GM19463 (cell line): Measurements from ENCODE around the gene SIAH3.

Experiments
- ATAC-seq: cut with Tn5 transposase; IDR thresholded peaks from one replicate; pipeline ENCODE4 v1.9.1; 2021; ENCODE audit warnings: mild to moderate bottlenecking, moderate library complexity; ENCODE audit not compliant: unreplicated experiment

The SIAH3 gene

DNA sequence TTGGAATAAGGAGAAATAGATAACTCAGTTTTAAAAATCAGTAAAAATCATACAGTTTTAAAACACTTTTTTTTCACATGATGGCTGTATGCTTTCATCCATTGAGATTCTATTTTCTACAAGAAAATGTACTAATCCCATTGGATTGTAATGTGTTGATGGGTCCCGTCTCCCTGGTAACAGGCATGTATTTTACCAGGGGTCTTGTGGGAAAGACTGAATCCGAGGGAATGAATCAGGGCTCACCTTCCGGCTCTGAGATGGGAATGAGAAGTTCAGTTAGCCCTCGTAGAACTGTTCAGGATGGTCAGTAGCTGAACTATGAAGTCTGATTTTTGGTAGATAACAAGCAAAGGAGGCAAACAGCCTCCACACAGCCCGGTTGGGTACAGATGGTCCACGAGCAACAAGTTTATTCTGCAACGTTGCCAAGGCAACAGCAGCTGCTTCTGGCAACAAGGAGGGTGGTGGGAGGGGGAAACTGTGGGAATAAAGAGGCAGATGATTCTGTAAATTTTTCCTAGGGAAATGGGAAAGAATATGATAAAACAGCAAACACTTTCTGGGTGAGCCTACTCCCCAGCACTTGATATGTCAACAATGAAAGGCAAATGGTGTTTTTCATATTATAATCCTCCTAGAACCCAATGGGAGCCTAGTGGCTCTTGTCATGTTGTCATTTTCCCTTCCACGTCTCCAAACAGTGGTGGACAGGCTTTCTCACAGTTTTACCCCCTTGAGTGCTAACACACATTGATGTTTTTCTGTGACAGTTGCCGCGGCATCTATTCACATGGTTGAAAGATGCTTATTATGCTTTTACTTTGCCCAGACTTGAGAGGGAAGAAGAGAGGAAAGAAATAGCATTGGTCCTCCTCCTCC lies 12.4 kb upstream of the SIAH3 start:
- ATAC-seq, result no peak

DNA sequence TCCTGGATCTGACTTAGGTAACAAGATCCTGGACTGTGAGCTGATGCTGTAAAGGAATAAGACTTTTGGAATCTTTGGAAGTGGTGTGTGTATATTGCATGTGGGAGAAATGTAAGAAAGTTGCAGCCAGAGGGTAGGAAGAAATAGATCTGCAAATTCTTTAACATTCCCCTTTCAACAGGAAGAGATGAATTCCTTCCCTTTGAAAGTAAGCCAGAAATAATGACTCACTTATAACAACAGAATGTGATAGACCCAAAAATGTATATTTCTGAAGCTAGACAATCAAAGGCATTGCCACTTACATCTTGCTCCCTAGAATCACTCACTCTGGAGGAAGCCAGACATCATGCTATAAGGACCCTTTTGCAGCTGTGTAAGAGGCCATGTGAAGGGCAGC lies 9.8 kb upstream of the SIAH3 start:
- ATAC-seq, result no peak

DNA sequence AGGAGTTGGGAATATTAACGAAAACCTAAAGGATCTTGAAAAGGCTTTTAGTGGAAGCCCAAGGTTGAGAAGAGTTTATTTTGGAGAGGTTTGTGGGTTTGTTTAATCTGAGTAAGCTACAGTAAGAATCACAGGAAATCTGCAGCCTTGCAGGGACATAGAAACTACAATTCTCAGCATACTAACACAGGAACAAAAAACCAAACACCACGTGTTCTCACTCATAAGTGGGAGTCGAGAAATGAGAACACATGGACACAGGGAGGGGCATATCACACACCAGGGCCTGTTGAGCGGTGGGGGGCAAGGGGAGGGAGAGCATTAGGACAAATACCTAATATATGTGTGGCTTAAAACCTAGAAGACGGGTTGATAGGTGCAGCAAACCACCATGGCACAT lies 8.7 kb upstream of the SIAH3 start:
- ATAC-seq, result no peak

DNA sequence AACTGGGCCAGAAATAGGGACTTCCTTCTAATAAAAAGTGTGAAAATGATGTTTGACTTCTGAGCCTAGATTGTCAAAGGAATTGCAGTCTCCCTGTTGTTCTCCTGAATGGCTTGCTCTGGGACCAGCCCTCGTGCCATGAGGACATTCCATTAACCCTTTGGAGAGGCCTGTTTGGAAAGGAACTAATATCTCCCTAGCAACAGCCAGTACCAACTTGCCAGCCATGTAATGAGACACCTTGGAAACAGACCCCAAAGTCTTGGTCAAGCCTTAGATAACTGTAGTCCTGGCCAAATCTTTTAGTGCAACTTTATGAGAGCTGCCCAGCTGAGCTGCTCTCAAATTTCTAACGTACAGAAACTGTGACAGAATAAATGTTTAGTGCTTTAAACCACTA lies 8.2 kb upstream of the SIAH3 start:
- ATAC-seq, result no peak

DNA sequence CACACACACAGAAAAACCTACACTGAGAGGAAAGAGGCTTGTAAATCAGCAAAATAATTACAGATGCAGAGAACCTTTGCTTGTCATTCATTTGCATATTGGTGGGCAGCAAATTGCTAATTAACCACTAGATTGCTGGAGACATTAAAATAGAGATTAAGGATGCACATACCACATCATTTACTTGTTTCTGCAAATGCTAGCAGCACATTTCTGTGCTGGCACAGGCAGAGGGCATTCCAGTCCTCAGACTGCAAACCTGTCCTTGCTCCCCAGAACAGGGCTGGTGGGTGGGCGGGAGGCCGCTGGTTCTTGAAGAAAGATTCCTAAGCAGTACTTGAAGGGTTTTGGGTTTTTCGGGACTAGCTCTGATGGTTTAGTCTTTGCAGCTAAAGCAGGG lies 941 bp upstream of the SIAH3 start:
- no peak for ATAC-seq

DNA sequence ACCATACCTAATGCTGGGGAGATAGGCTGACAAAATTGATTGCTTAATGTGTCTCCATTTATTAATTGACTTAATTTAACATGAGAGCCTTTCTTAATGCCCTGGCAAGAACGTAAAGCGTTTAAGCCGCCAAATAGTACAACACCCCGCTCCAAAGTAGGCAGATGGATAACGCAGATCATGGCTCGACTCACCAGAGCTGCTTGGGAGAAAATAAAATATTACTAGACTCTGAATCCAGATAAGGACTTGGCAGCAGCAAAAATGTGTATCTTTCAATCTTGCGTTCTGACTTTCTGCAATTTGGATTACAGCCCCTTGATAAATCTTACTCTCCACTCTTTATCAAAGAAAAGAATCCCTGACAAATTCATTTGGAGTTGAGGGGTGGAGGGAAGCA lies 403 bp upstream of the SIAH3 start:
- ATAC-seq, result no peak

DNA sequence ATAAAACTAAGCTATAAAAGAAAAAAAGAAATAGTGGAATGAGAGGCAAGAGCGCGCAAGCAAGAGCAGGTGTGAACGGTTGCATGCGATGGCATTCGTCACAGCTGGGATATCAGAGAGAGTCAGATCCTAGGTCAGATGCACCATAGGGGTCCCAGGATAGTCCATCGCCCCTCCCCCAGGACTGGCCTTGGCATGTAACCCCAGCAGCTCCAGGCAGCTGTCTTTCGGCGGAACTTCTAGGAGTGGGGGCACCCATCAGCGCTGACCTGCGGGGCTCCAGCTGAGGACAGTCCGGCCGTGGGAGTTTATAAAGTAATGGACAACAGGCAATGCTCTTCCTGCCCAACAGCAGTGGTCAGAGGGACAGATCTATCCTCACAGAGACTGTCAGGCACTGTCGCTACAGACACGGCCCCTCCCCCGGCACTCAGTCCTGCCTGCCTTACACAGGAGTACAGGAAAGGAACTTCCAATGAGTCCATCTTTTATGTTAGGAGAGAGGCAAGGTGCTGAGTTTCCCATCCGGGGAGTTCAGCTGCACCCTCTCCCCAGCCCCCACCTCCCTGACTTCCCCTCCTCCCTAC lies 1.4 kb downstream of the SIAH3 start:
- no peak for ATAC-seq

DNA sequence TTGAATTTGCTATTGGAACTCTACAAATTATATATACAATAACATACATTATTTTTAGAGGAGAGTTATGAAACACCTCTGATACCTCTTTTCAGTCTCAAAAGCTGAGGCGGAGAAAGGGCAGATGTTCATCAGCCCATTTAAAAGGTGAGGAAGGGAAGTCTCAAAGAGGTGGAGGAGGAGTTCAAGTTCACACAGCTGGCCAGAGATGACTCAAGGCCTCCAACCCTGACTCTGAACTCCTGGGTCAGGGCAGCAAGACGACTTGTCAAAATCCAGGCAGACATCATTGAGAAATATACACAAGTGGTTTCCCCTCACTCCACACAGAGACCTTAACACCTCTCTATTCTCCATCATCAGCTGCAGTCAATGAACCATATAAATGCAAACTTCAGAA lies 2.1 kb downstream of the SIAH3 start:
- no peak for ATAC-seq

DNA sequence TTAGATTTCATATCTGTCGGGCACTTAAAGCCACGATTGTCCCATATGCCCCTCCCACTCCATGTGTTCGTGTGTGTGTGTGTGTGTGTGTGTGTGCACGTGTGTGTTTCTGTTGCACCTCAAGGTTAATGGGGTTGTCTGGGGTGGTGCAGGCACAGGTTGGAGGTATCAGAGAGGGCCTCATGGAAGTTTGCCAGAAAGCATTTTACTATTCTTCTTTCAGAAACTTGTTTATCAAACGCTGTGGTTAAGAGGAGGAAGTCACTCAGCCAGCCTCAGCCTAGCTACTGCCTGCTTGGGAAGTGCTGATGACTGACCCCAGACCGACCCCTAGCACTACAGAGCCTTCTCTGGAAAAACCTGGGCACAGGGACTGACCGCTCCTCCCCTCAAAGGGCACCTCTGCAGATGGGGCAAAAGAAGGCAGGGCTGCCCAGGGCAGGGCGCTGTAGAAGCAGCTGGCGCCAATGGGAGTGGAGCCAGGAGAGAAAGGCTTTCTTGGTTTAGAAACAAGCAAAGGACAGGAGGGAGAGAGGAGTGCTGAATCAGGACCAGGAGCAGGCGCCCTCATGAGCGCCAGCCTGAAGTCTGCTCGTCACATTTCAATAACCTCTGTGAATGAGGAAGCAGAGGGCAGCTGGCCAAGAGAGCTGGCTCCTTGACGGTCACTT lies 3.9 kb downstream of the SIAH3 start:
- no peak for ATAC-seq

DNA sequence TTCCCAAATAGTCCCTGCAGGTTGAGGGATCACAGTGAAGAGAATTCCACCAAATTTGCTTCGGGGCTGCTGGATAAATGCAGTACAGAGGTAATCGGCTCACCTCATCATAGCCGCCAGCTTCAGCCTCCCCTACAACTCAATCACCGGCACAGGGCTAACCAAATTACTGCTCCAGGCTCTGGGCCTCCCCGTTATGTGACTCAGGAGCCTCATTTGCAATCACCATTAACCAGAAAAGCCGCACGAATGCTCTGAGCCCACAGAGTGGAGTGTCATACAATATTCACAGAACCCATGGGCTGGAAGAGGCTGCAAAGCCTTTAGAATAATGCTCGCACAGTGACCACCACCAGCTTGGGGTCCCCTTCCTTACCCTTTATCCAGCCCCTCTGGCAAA lies 4.9 kb downstream of the SIAH3 start:
- ATAC-seq, result no peak

DNA sequence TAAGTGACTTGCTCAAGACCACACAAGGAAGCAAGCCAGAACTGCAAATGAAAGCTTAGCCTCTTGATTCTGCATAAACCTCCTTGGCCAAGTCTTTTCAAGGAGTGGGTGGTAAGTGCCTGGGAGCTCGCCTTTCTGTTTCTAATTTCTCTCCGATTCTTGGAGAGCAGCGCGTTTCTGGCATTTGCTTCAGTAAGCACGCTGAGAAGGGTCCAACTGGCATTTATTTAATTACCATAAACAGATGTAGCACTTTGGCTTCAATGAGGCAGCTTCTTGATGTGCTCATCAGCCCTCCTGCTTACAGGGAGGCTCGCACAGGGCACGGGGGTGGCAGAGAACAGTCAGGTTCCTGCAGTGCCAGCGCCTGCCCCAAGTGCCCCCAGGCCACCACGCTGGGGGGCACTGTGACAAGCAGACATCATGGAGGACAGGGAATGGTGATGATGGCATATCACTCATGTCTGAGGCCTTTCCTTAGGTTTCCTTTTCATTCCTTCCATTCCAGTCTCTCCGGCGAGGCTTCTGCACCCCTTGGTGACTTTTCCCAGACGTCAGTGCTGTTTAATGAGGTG lies 13.3 kb downstream of the SIAH3 start:
- ATAC-seq, result no peak

DNA sequence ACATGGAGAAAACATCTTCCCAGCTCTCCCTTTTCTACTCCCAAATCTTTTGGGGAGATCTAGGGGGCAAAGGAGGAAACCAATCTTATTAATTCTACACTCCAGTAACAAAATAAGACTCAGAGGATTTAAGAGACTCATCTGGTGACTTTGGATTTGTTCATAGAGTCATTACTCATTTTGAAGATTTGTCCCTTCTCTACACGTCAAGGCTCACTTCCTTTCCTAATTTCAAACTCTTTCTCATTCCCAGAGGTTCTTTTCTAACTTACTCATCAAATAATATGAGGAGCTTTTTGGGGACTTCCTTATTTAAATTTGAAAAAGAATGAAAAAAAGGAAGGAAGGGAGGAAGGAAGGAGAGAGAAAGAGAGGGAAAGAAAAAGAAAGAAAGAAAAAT lies 14.4 kb downstream of the SIAH3 start:
- no peak for ATAC-seq

DNA sequence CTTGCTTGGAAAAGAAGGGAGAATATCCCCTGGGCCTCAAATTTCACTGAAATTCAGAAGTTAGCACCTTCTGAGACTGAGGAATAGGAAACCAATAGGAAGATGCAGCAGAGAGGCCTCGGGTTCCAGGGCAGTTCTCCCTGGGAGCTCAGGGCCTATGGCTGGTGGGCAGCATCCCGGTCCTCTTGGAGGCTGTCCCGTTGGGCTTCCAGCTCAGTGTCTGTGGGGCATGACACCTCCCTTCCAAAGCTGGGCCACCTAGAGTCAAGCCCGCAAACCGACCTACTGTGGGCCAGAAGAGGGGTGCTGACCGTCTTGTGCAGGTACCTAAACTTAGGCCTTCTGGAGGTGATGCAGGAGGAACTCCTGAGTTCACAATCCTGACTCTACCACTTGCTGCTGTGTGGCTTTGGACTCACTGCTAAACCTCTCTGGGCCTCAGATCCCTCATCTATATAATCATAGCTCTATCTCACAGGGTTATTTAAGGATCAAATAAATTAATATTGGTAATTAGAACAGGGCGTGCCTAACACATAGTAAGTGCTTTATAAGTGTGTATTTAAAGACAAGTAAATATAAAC lies 17.1 kb downstream of the SIAH3 start:
- ATAC-seq, result no peak

DNA sequence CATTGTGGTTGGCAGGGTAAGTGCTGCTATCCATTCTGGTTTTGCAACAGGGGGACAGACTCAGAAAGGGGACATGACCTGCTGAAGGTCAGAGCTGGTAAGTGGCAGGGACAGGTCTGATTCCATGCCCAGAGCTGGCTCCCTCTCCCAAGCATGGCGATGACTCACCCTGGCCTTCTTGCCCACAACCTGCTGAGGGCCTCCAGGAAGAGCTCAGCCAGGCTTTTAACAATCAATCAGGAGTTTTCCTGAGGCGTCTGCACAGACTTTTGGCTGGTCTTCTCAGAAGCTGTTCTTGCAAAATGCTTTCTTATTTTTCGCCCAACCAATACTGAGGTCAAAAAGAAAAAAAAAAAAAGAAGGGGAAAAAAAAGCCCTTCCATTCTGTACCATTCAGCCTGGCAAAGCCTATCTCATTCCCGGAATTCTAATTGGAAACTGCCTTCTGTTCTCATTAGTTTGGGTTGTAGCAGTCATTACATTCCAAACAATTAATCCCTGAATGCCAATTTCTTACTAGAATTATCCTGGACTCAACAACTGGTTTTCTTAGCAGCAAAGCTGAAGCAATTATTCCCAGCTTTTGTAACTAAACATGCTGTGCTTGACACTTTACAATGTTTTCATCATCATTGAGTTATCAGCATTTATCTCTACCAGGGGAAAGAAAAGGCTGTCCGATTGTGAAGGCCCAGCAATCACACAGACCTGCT lies 17.7 kb downstream of the SIAH3 start:
- ATAC-seq, result no peak

DNA sequence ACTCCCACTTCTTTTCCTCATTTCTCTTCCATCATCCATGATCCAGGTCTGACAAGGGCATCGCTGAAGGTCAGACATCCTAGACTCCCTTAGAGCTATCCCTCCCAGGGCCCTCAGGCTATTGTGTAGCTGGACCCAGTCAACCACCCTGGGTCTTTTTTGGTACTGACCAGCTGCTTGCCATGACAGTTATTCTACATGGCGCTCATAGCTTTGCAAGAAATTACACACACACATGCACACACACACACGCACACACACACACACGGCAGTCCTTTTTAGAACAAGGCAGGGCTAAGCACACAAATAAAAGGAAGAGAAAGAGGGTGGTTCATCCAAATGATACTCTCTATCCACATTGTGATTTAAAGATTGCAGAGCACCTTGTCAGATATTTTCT lies 18.3 kb downstream of the SIAH3 start:
- no peak for ATAC-seq

DNA sequence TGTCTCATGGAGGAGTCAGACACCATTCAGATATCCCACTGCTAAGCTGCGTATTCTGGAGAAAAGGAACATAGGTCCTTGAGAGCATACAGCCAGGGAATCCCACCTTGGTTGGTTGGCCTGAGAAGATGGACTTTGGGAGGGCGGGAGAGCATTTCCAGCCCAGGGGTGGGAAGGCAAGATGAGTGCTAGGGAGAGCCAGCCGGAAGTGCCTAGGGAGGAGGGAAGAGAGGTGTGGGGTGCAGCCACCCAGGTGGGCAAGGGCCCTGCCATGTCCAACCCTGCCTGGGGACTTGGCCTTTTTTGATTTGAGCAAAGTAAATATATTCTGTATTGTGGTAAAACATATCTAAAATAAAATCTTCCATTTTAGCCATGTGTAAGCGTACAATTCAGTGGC lies 19.7 kb downstream of the SIAH3 start:
- ATAC-seq, result no peak

DNA sequence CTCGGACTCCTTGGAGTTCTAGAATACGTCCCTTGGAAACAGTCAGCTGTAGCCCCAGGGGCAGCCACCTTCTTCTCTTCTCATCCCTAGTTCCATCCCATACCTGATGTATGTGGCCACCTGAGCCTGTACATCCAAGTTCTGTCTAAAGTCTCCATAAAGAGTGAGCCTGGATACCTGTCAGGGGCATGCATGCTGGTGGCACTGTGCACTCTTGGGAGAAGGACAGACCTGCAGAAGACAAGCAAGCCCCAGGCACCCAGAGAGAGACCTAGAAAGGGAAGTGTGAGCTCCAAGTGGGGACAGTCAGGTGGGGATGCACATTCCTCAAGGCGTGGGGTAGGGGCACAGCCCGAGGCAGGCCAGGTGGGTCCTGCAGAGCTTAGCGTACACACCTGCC lies 21.4 kb downstream of the SIAH3 start:
- ATAC-seq, result no peak

DNA sequence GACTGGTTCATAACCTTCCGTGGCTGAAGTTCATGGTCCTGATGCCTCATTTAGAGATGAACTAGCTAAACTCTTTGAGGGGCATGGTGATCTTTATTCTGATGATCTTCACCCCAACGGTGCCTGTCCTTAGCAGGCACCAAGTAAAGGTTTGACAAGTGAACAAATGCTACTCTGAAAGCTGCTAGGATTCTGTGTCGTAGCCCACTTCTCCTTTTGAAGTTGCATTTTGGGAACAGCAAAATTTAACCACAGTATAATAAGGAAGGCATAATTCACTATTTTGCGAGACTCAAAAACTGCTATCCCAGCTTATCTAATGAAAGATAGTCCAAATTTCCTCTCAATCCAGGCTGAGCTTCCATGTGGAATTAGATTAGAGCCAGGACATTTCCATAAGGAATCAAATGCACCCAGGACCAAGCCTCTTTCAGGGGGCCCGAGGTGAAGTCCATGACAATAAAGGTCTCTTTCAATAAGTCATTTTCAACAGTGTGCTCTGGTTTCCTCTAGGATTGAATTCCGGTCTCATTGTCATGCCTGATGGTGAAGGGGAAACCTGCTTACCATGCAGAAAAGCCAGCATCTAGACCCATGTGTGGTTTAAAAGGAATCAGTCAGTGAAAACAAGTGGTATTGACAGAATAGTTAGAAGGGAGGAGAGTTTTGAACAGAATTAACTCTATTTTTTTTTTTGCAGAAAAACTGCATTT lies 23.1 kb downstream of the SIAH3 start:
- ATAC-seq, result no peak

DNA sequence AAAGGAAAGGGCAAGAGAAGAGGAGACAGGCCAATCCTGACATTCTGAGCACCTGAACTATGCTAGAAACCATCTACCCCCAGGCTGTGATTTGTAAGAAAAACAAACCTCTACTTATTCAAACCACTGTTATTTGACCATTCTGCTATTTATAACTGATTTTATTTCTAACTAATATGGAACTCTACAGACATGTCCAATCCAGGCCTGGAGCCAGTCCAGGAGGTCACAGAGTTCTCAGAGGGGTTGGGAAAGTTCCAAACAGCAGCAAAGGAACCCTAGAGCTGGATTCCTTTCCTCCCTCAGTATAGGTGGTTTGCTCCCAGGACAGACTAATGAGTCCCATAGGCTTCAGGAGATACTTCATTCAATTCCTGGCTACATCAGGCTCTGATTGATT lies 24.2 kb downstream of the SIAH3 start:
- ATAC-seq, result no peak

DNA sequence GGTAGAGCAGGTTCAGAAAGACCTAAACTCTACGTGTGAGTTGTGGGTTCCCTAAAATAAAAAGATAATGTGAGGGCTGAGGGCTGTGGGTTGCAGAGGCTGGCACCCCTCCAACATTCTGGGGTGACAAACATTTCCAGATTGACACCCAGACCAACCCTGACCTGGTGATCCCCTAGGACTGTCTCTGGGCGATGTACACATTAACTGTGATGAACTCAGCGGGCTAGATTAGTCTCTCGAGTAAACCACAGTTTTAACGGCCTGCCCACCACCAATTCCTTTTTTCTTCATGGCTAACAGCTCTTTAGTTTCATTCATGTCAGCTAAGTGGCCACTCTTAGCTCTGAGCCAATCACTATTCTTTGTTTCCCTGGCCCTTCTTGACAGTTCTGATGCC lies 24.8 kb downstream of the SIAH3 start:
- peak; percentile 89 for ATAC-seq

DNA sequence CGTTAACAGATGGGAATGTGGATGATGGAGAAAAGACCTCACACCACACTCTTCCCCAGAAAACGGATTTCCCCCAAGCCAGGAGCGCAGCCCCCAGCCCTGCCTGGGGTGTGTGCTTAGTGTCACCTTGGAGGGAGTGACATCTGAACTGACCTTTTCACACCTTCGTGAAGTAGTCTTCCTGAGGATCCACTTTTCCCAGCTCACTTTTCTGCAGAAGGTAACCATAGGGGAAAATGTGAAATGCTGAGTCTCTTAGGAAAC lies 26.2 kb downstream of the SIAH3 start:
- no peak for ATAC-seq
